Activated naive CD8-positive, alpha-beta T cell (primary cell): ENCODE measurements around the gene DAZAP1.

ENCODE experiments used
- H3K27ac Mint-ChIP-seq: one replicate; pipeline ENCODE4 v1.8.0; 2021; ENCODE audit warnings: mixed read lengths
- H3K27me3 Mint-ChIP-seq: one replicate; pipeline ENCODE4 v1.8.0; 2021; ENCODE audit warnings: mixed read lengths
- H3K36me3 Mint-ChIP-seq: one replicate; pipeline ENCODE4 v1.8.0; 2021; ENCODE audit warnings: mixed read lengths
- H3K4me1 Mint-ChIP-seq: one replicate; pipeline ENCODE4 v1.8.0; 2021; ENCODE audit warnings: low read depth, mixed read lengths
- H3K4me3 Mint-ChIP-seq: one replicate; pipeline ENCODE4 v1.8.0; 2021; ENCODE audit warnings: mild to moderate bottlenecking, mixed read lengths
- H3K9me3 Mint-ChIP-seq: one replicate; pipeline ENCODE4 v1.8.0; 2021; ENCODE audit warnings: low read depth, mixed read lengths

Gene DAZAP1

DNA sequence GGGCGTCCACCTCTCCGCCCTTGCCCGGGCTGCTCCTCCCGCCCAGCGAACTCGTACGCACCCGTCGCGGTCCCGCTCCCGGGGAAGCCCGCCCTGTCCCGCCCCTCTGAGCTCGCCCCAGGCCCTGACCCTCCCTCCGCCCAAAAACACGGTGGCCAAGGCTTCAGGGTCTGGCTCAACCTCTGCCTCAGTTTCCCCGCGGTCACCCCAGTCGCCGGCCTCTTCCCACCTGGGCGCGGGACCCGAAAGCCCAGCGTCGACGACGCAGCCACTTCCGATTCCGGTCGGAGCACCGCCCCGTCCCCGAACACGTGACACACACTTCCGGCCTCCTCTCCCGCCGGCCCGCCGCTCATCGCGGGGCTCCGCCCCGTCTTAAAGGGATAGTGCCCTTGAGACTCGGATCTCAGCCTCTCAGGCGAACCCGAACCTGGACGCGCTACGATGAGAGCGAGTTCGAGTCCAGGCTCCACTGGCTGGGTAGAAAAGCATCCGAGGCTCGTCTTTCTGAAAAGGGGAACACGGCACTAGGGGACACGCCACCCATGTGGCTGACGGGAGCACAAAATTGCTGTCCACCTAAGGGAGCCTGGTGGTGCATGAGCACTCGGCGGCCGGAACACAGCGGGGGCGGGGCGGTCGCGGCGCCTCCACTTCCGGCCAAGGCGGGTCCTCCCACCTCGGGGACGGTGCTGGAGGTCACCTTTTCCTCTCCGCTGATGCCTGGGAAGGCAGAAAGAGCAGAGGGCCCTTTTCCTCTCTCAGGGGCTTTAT is 71.7 kb downstream of the DAZAP1 start, which contains the start of gene C19orf25:
Gene C19orf25, minus strand, starts transcription at position 282 of the 774 bp plus-strand sequence. CDS start 312 bp downstream, outside the sequence.
- H3K9me3 Mint-ChIP-seq = no peaks in the 10 kb centered on the region
- peak within 1 kb of the TSS; percentile 97 for H3K4me3 Mint-ChIP-seq
- no peaks in the 10 kb centered on the region for H3K27me3 Mint-ChIP-seq
- peaks cover 9% of the 10 kb centered on the region for H3K4me1 Mint-ChIP-seq
- peak within 1 kb of the TSS; percentile 93 for H3K27ac Mint-ChIP-seq
- no peaks in the 10 kb centered on the region for H3K36me3 Mint-ChIP-seq

DNA sequence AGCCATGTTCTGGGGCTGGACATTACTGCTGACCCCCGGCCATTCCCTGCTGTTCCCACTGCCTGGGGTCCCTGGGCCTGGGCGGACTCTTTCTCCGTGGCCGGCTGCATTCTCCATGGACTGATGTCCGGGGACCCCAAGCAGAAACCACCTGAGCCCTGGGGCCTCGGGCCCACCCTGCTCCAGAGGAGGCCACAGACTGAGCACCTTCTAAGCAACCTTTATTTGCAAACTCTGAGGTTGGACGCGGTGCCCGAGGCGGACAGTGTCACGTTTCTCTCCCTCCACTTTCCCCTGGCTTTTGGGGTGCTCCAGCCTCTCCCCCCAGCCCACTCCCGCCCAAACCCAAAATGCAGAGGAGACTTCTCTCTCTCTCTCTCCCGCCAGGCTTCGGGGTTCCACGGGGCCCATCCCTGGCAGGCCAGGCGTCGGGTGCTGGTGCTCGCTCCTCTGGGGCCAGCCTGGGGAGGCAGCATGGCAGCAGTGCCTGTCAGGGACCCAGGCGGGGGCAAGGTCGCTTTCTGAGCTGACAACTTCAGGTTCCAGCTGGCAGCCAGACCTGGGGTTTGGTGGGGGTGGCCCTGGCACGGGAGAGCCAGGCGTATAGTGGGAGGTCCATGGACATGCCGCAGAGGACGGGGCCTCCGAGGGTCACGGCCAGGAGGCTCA is 74.0 kb downstream of the DAZAP1 start:
- Mint-ChIP-seq H3K27me3 (no peaks in the 10 kb centered on the region), H3K36me3 (no peaks in the 10 kb centered on the region), H3K27ac (no peak overlapping the region), H3K4me3 (no peak overlapping the region), H3K4me1 (peaks cover 9% of the 10 kb centered on the region), H3K9me3 (no peaks in the 10 kb centered on the region)

DNA sequence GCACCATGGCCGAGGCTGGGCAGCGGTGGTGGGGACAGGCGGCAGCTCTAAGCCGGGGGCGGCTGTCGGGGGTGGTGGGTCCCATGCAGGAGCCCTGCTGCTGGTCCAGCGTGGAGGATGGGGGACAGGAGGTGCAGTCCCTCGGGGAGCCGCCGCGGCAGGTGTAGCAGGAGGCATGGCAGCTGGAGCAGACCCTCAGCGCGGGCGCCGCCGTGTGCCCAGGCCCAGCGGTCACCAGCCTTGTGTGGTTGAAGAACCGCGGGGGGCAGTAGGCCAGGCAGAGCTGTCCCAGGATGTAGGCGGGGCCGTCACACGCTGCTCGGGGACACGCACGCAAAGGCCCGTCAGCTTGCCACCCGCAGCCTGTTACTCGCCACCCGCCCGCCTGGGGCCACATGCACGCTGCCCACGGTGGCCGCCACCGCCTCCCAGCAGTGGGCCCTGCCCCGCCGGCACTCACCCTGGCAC is 74.5 kb downstream of the DAZAP1 start:
- Mint-ChIP-seq H3K4me3 (no peak overlapping the region), H3K36me3 (no peaks in the 10 kb centered on the region), H3K4me1 (peaks cover 9% of the 10 kb centered on the region), H3K27ac (no peak overlapping the region), H3K27me3 (no peaks in the 10 kb centered on the region), H3K9me3 (no peaks in the 10 kb centered on the region)

DNA sequence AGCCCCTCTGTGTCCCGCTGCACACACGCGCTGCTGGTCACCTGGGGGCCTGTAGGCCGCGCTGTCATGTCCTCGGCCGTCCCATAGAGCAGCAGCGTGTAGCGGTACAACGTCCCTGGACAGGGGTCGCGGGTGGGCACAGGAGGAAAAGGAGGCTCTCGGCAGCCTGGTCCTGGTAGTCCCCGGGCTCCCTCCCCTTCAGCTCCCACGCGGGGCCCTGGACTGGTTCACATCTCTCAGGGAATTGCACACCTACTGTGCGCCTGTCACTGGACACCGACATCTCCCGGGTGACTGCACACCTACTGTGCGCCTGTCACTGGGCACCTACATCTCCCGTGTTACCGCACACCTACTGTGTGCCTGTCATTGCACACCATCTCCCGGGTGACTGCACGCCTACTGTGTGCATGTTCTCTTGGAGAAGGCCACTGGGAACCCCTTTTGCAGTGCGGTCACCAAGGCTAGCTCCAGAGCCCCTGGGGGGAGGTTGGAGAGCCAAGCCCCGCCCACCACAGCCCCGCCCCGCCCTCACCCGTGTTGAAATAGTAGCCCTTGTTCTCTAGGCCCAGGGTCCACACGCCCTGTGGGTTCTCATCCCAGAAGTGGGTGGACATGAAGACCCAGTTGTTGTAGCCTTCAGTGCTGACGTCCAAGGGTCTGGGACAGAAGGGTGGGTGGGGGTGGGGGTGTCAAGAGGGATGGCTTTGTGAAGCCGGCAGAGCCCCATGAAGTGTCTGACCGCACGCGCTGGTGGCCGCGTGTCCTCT is 75.2 kb downstream of the DAZAP1 start:
- Mint-ChIP-seq H3K4me3 (no peak overlapping the region), H3K27me3 (no peaks in the 10 kb centered on the region), H3K36me3 (no peaks in the 10 kb centered on the region), H3K27ac (no peak overlapping the region), H3K9me3 (no peaks in the 10 kb centered on the region), H3K4me1 (peaks cover 4% of the 10 kb centered on the region)

DNA sequence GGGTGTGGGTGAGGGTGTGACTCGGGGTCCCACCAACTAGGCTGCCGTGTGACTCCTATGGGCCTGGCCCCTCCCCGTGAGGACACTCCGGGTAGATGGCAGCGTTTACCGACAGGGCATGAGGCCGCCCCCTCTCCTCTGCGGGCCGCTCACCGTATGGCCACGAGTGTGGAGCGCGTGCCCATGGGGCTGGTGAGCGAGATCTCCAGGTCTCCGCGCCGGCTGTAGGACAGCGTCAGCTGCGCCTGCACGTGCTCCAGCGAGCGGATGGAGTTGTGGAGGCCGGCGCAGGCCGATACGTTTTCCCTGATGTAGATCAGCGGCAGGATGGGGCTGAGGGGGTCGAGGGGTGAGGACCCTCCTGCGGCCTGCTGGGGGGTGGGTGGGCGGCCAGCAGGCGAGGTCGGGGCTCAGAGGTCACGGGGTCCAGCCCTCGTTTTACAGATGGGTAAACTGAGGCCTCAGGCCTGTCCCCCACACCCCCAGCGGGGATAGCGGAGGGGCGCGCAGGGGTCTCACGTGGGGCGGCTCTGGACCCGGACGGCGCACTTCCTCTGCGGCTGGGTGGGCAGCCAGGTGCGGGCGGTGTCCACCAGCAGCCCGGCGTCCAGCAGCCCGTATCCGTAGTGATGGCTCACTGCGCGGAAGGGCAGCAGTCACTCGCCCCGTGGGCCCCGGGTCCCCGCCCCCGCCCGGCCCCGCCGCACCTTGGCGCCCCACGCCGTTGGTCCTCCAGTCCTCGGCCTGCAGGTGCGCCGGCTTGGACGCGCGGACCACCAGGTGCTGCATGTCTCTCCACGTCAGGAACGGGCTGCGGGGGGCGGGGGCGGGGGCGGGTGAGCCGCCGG is 76.0 kb downstream of the DAZAP1 start:
- no peak overlapping the region for H3K4me3 Mint-ChIP-seq
- H3K9me3 Mint-ChIP-seq = no peaks in the 10 kb centered on the region
- no peak overlapping the region for H3K27ac Mint-ChIP-seq
- H3K27me3 Mint-ChIP-seq = no peaks in the 10 kb centered on the region
- H3K4me1 Mint-ChIP-seq = peaks cover 4% of the 10 kb centered on the region
- H3K36me3 Mint-ChIP-seq = no peaks in the 10 kb centered on the region

DNA sequence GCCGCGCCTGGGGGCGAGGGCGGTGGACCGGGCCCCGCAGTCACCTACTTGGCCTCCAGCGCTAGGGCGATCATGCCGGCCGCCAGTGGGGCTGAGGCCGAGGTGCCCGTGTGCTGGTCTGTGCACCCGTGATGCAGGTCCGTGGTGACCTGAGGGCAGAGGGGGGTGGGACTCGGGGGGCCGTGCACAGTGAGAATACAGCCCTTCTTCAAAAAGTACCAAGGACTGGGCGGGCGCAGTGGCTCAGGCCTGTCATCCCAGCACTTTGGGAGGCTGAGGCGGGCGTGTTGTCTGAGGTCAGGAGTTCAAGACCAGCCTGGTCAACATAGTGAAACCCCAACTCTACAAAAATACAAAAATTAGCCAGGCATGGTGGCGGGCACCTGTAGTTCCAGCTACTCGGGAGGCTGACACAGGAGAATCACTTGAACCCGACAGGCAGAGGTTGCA is 76.6 kb downstream of the DAZAP1 start:
- H3K9me3 Mint-ChIP-seq = no peaks in the 10 kb centered on the region
- H3K27me3 Mint-ChIP-seq = no peaks in the 10 kb centered on the region
- no peak overlapping the region for H3K4me3 Mint-ChIP-seq
- peaks cover 3% of the 10 kb centered on the region for H3K4me1 Mint-ChIP-seq
- no peaks in the 10 kb centered on the region for H3K36me3 Mint-ChIP-seq
- no peak overlapping the region for H3K27ac Mint-ChIP-seq
